ENCODE measurements around the gene SKI. TPM values are rescaled to one million over a fixed set of nuclear protein-coding genes. Genes with fewer than 3 reads are reported as not detected.

SKI gene
- total and polyA plus RNA-seq, 10 of the 15 experiments (the other 5 are each of a cell fraction or from before 2014, with no cell fraction given) = 0.03 to 14.9 (median 0.96) TPM

GRCh38 chr1:2260917-2261316 is 32.8 kb downstream of the SKI start:
- Histone ChIP-seq H3K36me3 (ENCODE audit: control insufficient read depth in 2 of 2, insufficient read depth in 2 of 2, low read length in 1 of 2) (no peaks in the 10 kb centered on the region), H2AFZ (ENCODE audit: control insufficient read depth, low read depth, low read length) (no peak overlapping the region), H3K9ac (ENCODE audit: control insufficient read depth, insufficient read depth, low read length) (no peak overlapping the region), H3K4me1 (ENCODE audit: control insufficient read depth, insufficient read depth, low read length) (peaks cover 7% of the 10 kb centered on the region), H3K9me3 (replicated peaks; ENCODE audit: control insufficient read depth, insufficient read depth, low read length) (peaks cover 2% of the 10 kb centered on the region), H3K79me2 (ENCODE audit: control insufficient read depth, insufficient read depth, low read length) (peaks cover 3% of the 10 kb centered on the region; the same call in 1 of the 2 replicates), H3K27me3 (replicated peaks in 1 of 2; ENCODE audit: control insufficient read depth in 2 of 2, insufficient read depth in 2 of 2, low read length in 1 of 2) (no peaks in the 10 kb centered on the region), H3K4me3 (no peak overlapping the region), H4K20me1 (ENCODE audit: control insufficient read depth, insufficient read depth) (no peaks in the 10 kb centered on the region; the same call in 1 of the 2 replicates), H3K27ac (ENCODE audit: control insufficient read depth, insufficient read depth) (no peak overlapping the region), H3K4me2 (ENCODE audit: control insufficient read depth, insufficient read depth) (no peak overlapping the region)
- SMC1A ChIA-PET (ENCODE audit: uncharacterized antibody, unreplicated experiment) = interaction anchor here (0.9 kb wide), 1 partner anchor 30 kb away, joined by 3 read pairs; no protein-coding TSS in a partner anchor
- CTCF ChIA-PET = interaction anchor here (0.9 to 1.5 kb wide), 2 partner anchors 11 to 66 kb away, joined by 3 to 5 read pairs; partner anchors contain the start of gene FAAP20
- RAD21 ChIA-PET (ENCODE audit: unreplicated experiment) = no interaction called here
- in situ Hi-C loops (cut with MboI) (no loop called here), intact Hi-C loops (cut with micrococcal nuclease; ENCODE audit: unreplicated experiment) (no loop called here)
- BruUV-seq (replicated peaks) = no TSS peak
- no peak for DNase-seq (ENCODE audit: low read depth, low spot score)
- FAIRE-seq = no peak
- 100% methylated on average over 4 of the region's 4 CpGs for WGBS (ENCODE audit: insufficient coverage, insufficient replicate concordance, low lambda C conversion rate, missing lambda C conversion rate)
- no peak for ATAC-seq
- POLR2A ChIA-PET = no interaction called here
- TF ChIP-seq SREBF1 (IDR thresholded peaks at IDR 0.05; ENCODE audit: low read length) (no peak), SPI1 (IDR thresholded peaks at IDR 0.05; ENCODE audit: borderline replicate concordance, insufficient read depth, low read depth, low read length) (no peak), SIN3A (IDR thresholded peaks at IDR 0.05; ENCODE audit: low read depth, low read length) (no peak), RBBP5 (conservative IDR thresholded peaks at IDR 0.05) (no peak), ATF7 (IDR thresholded peaks at IDR 0.05; ENCODE audit: low read depth) (no peak), KAT2A (conservative IDR thresholded peaks at IDR 0.05; ENCODE audit: control insufficient read depth, low read depth, low read length) (no peak), TCF7 (IDR thresholded peaks at IDR 0.05; ENCODE audit: borderline replicate concordance) (no peak), SRF (IDR thresholded peaks at IDR 0.05; ENCODE audit: low read depth in 2 of 2, low read length in 2 of 2) (no peak), ZNF622 (IDR thresholded peaks at IDR 0.05) (no peak), SMAD1 (IDR thresholded peaks at IDR 0.05; ENCODE audit: low read depth, partially characterized antibody) (no peak), DPF2 (IDR thresholded peaks at IDR 0.05) (no peak)
